PC-3 (cell line): Measurements from ENCODE around the gene PRSS36. TPM values are rescaled to one million over a fixed set of nuclear protein-coding genes. Genes with fewer than 3 reads are reported as not detected.

Source experiments
- ATAC-seq: fragments of 200-7000 bp; cut with Tn5 transposase; 2 replicates; pipeline ENCODE4 v1.9.1; 2020; ENCODE audit warnings: mild to moderate bottlenecking, moderate library complexity
- BruUV-seq: library from RNA; stranded (reverse); fragments of 400-500 nt; replicated peaks from 2 replicates; lab custom pipeline; 2021; lab: Mats Ljungman, UMichigan
- CTCF ChIA-PET: fragments of 300-600 bp; sonication (Branson Sonifier 250); formaldehyde crosslinking; loops from one replicate; lab custom pipeline; 2022; ENCODE audit warnings: antibody characterized with exemption; lab: Charles Lee
- POLR2A ChIA-PET: fragments of 300-600 bp; sonication (Branson Sonifier 250); formaldehyde crosslinking; loops from one replicate; lab custom pipeline; 2022; ENCODE audit warnings: antibody characterized with exemption; ENCODE audit not compliant: unreplicated experiment; lab: Charles Lee
- DNase-seq: peaks from one replicate; pipeline ENCODE4 v3.0.0-alpha.2; 2015
- H2AFZ ChIP-seq: fragments of 300-600 bp; sonication (generic); 2 replicates; pipeline ENCODE4 v1.6.0; 2016; ENCODE audit warnings: antibody characterized with exemption, low read length
- H3F3A ChIP-seq: fragments of 300-600 bp; sonication (generic); one replicate; pipeline ENCODE4 v1.6.0; 2017; ENCODE audit warnings: antibody characterized with exemption, low read length, control low read depth, mild to moderate bottlenecking; ENCODE audit not compliant: unreplicated experiment
- H3K27ac ChIP-seq: fragments of 300-600 bp; sonication (generic); 2 replicates; pipeline ENCODE4 v1.5.1; 2016; ENCODE audit warnings: mild to moderate bottlenecking, low read length
- H3K27me3 ChIP-seq: fragments of 300-600 bp; sonication (generic); 2 replicates; pipeline ENCODE4 v1.6.1; 2016; ENCODE audit warnings: low read length, mixed read lengths
- H3K36me3 ChIP-seq: fragments of 300-600 bp; sonication (generic); 2 replicates; pipeline ENCODE4 v1.6.1; 2016; ENCODE audit warnings: low read depth, mixed run types, low read length, mixed read lengths
- H3K4me1 ChIP-seq: fragments of 300-600 bp; sonication (generic); 2 replicates; pipeline ENCODE4 v1.5.1; 2016; ENCODE audit warnings: low read length; ENCODE audit not compliant: insufficient read depth
- H3K4me2 ChIP-seq: fragments of 300-600 bp; sonication (generic); 2 replicates; pipeline ENCODE4 v1.6.0; 2016; ENCODE audit warnings: low read length
- H3K4me3 ChIP-seq: fragments of 300-600 bp; sonication (generic); 2 replicates; pipeline ENCODE4 v1.5.1; 2016; ENCODE audit warnings: mild to moderate bottlenecking, low read length, mixed read lengths
- H3K79me2 ChIP-seq: fragments of 300-600 bp; sonication (generic); 2 replicates; pipeline ENCODE4 v1.6.1; 2017; ENCODE audit warnings: low read length, mixed read lengths
- H3K9ac ChIP-seq: fragments of 300-600 bp; sonication (generic); 2 replicates; pipeline ENCODE4 v1.6.0; 2016; ENCODE audit warnings: mild to moderate bottlenecking, low read length
- H3K9me2 ChIP-seq: fragments of 300-600 bp; sonication (generic); replicated peaks from 2 replicates; pipeline ENCODE4 v1.6.1; 2016; ENCODE audit warnings: mixed run types, low read length, mixed read lengths
- H3K9me3 ChIP-seq: fragments of 300-600 bp; sonication (generic); 2 replicates; pipeline ENCODE4 v1.6.1; 2016; ENCODE audit warnings: low read length, mixed read lengths
- H4K20me1 ChIP-seq: fragments of 300-600 bp; sonication (generic); 2 replicates; pipeline ENCODE4 v1.6.1; 2016; ENCODE audit warnings: low read length, mixed read lengths
- EZH2 ChIP-seq: fragments of 300-600 bp; sonication (generic); IDR thresholded peaks from one replicate; pipeline ENCODE4 v1.6.1; 2017; ENCODE audit warnings: antibody characterized with exemption, mild to moderate bottlenecking, low read length; ENCODE audit not compliant: unreplicated experiment
- EZH2phosphoT487 ChIP-seq: fragments of 300-600 bp; sonication (generic); IDR thresholded peaks from 2 replicates; pipeline ENCODE4 v1.6.1; 2018; ENCODE audit warnings: mild to moderate bottlenecking, antibody characterized with exemption, low read length, borderline replicate concordance
- intact Hi-C: fragments of 100-400 bp; cut with micrococcal nuclease; formaldehyde crosslinking; loops from 2 replicates; pipeline ENCODE4 v1.9.0; 2023
- total RNA-seq: library from RNA; depleted of rRNA; stranded (reverse); fragments of >200 nt; gene quantifications from 2 replicates; pipeline ENCODE4 v1.2.3, GENCODE V29; 2014
- TF ChIP-seq, protein P1 (sequence below): fragments of 300-600 bp; sonication (generic); conservative IDR thresholded peaks from 2 replicates; pipeline ENCODE4 v1.5.1; 2017; ENCODE audit warnings: antibody characterized with exemption, low read depth, mild to moderate bottlenecking, low read length

Gene PRSS36
- total RNA-seq, 1 experiment from 2014 or later: 0.51 TPM

DNA sequence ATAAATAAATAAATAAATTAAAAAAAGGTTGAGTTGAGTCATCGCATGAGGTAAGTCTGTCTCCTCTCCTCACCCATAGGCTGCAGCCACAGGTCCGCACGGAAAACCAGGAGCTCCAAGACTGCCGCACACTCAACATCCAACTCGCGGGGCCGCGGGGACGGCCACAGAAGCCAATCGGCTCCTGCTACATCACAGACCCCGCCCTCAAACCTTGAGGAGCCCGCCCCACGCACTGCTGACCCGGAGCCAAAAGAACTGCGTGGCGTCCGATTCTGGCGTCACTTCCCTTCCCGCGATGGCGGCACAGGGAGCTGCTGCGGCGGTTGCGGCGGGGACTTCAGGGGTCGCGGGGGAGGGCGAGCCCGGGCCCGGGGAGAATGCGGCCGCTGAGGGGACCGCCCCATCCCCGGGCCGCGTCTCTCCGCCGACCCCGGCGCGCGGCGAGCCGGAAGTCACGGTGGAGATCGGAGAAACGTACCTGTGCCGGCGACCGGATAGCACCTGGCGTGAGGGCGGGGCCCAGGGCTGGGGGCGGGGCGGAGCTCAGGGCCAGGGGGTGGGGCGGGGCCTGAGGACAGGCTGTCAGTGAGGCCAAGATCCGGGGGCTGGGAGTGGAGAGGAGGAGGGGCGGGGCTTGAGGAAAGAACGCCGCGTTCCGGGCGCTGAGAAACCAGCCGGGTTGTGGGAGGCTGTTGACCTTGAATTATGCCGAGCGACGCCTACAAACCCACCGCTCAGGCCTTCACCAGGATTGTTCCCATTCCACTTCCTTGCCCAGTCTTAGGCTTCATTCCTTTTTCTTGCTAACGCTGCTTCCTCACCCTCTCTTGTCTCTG is 32.3 kb downstream of the PRSS36 start, which contains the start of gene KAT8:
Gene KAT8, plus strand, starts transcription at position 281 of the 839 bp plus-strand sequence. Its CDS starts 18 bp downstream, at position 299.
- peak within 1 kb of the TSS; percentile 92 for H3K4me3 ChIP-seq
- no peaks in the 10 kb centered on the region for H3K9me3 ChIP-seq
- TSS peak; percentile 61 for BruUV-seq
- H3K27ac ChIP-seq: peak within 1 kb of the TSS; percentile 74
- POLR2A ChIA-PET: interaction anchor here (0.5 to 1.4 kb wide), 8 partner anchors 11 to 741 kb away, joined by 3 to 11 read pairs (median 4); partner anchors contain the start of gene PRSS8
- CTCF ChIA-PET: interaction anchor here (1.4 kb wide), 1 partner anchor 25 kb away, joined by 26 read pairs; no protein-coding TSS in a partner anchor
- TF ChIP-seq EZH2: no peak
- no peak for TF ChIP-seq EZH2phosphoT487
- TF ChIP-seq, protein P1, sequence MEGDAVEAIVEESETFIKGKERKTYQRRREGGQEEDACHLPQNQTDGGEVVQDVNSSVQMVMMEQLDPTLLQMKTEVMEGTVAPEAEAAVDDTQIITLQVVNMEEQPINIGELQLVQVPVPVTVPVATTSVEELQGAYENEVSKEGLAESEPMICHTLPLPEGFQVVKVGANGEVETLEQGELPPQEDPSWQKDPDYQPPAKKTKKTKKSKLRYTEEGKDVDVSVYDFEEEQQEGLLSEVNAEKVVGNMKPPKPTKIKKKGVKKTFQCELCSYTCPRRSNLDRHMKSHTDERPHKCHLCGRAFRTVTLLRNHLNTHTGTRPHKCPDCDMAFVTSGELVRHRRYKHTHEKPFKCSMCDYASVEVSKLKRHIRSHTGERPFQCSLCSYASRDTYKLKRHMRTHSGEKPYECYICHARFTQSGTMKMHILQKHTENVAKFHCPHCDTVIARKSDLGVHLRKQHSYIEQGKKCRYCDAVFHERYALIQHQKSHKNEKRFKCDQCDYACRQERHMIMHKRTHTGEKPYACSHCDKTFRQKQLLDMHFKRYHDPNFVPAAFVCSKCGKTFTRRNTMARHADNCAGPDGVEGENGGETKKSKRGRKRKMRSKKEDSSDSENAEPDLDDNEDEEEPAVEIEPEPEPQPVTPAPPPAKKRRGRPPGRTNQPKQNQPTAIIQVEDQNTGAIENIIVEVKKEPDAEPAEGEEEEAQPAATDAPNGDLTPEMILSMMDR: no peak
- intact Hi-C loops: loop anchor here (2.0 kb wide), 1 partner anchor 25 kb away; no protein-coding TSS in a partner anchor
- H3K9me2 ChIP-seq: no peaks in the 10 kb centered on the region
- peak within 1 kb of the TSS; percentile 81 for H3K9ac ChIP-seq
- no peaks in the 10 kb centered on the region for H3F3A ChIP-seq
- peaks cover 7% of the 10 kb centered on the region for H3K36me3 ChIP-seq
- peaks cover 22% of the 10 kb centered on the region for H3K79me2 ChIP-seq
- 0 out of 2 replicates have a peak within 1 kb of the TSS, but pooled peaks have one; percentile 57 for H2AFZ ChIP-seq
- no peaks in the 10 kb centered on the region for H3K27me3 ChIP-seq
- no peaks in the 10 kb centered on the region; the same call in 1 of the 2 replicates for H4K20me1 ChIP-seq
- ATAC-seq (peak; percentile 95), DNase-seq (peak; percentile 96)
- H3K4me1 ChIP-seq: peaks cover 15% of the 10 kb centered on the region
- H3K4me2 ChIP-seq: peak within 1 kb of the TSS; percentile 97

DNA sequence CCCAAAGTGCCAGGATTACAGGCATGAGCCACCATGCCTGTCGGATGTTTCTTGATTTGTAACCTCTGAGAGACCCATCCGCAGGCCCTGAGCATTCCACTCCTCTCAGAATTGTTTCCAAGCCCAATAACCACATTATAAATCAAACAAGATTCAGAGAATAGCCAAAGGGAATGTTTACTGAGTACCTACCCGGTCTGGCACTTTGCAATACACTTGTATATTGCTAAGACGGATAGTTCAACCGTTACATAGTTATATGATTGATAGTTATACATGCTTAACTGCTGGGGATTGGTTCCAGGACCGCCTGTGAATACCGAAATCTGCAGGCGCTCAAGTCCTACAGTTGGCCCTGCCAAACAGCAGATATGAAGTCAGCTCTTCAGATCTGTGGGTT is 35.4 kb downstream of the PRSS36 start:
- H3K4me2 ChIP-seq: no peak overlapping the region
- intact Hi-C loops: no loop called here
- H3K9me3 ChIP-seq: no peaks in the 10 kb centered on the region
- H3K9ac ChIP-seq: no peak overlapping the region
- H3K79me2 ChIP-seq: peaks cover 27% of the 10 kb centered on the region
- H3K27ac ChIP-seq: no peak overlapping the region
- POLR2A ChIA-PET: interaction anchor here (0.7 kb wide), 1 partner anchor 607 kb away, joined by 4 read pairs; no protein-coding TSS in a partner anchor
- H3F3A ChIP-seq: no peaks in the 10 kb centered on the region
- no TSS peak for BruUV-seq
- H3K4me1 ChIP-seq: peaks cover 21% of the 10 kb centered on the region
- no peaks in the 10 kb centered on the region for H3K9me2 ChIP-seq
- H2AFZ ChIP-seq: no peak overlapping the region
- no peaks in the 10 kb centered on the region for H3K27me3 ChIP-seq
- H3K36me3 ChIP-seq: peaks cover 9% of the 10 kb centered on the region; the same call in 1 of the 2 replicates
- CTCF ChIA-PET: interaction anchor here (1.7 kb wide), 1 partner anchor 28 kb away, joined by 5 read pairs; no protein-coding TSS in a partner anchor
- H3K4me3 ChIP-seq: no peak overlapping the region
- ATAC-seq: no peak
- TF ChIP-seq, protein P1: no peak
- TF ChIP-seq EZH2 (no peak), EZH2phosphoT487 (no peak)
- H4K20me1 ChIP-seq: no peaks in the 10 kb centered on the region; the same call in 1 of the 2 replicates
- no peak for DNase-seq
